Uterus (tissue), 2 donors: ENCODE measurements around the gene WAC.

Source experiments
- POLR2A ChIP-seq, 2 donors: fragments of 450-650 bp; IDR thresholded peaks; one replicate each; pipeline ENCODE4 v1.6.1; 2016; ENCODE audit warnings: antibody characterized with exemption in 2 of 2, mild to moderate bottlenecking in 1 of 2, moderate library complexity in 1 of 2
- TF ChIP-seq, protein P1 (sequence below), 4 experiments: fragments of 200-600 bp in 2 of 4; fragments of 450-650 bp in 2 of 4; sonication (generic) in 2 of 4; IDR thresholded peaks; one replicate each; pipeline ENCODE4 v1.5.1; 2016 to 2019; ENCODE audit warnings: antibody characterized with exemption in 4 of 4, mild to moderate bottlenecking in 2 of 4, moderate library complexity in 1 of 4

- TF ChIP-seq, protein P1, sequence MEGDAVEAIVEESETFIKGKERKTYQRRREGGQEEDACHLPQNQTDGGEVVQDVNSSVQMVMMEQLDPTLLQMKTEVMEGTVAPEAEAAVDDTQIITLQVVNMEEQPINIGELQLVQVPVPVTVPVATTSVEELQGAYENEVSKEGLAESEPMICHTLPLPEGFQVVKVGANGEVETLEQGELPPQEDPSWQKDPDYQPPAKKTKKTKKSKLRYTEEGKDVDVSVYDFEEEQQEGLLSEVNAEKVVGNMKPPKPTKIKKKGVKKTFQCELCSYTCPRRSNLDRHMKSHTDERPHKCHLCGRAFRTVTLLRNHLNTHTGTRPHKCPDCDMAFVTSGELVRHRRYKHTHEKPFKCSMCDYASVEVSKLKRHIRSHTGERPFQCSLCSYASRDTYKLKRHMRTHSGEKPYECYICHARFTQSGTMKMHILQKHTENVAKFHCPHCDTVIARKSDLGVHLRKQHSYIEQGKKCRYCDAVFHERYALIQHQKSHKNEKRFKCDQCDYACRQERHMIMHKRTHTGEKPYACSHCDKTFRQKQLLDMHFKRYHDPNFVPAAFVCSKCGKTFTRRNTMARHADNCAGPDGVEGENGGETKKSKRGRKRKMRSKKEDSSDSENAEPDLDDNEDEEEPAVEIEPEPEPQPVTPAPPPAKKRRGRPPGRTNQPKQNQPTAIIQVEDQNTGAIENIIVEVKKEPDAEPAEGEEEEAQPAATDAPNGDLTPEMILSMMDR (IDR thresholded peaks at IDR 0.05), result no peak
- no peak for TF ChIP-seq POLR2A (IDR thresholded peaks at IDR 0.05)
Measured at GRCh38 chr10:28595613-28596012, 62.7 kb downstream of the WAC start.
